NCI-H82 (cell line): Measurements from ENCODE around the gene PAM.

Source experiments
- DNase-seq: peaks from one replicate; lab custom pipeline; 2025; lab: John Stamatoyannopoulos, UW

The PAM gene

DNA sequence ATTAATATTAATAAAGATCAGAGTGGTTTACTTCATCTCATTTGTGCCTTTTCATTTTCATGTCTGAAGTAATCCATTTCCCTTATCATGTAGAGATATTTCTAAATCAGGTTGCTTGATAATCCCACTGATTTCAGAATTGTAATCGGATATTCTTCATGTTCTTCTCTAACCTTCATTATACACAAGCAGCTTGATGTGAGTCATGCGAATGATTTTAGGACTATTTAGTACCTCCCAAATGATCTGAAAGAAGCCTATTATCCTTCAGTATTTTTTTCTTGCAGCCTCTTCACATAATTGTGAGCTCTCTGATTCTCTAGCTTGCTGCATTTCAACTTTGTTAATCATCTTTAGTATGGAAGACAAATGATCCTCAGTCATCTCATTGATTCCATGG lies 182.8 kb downstream of the PAM start:
- DNase-seq = peak; percentile 9

DNA sequence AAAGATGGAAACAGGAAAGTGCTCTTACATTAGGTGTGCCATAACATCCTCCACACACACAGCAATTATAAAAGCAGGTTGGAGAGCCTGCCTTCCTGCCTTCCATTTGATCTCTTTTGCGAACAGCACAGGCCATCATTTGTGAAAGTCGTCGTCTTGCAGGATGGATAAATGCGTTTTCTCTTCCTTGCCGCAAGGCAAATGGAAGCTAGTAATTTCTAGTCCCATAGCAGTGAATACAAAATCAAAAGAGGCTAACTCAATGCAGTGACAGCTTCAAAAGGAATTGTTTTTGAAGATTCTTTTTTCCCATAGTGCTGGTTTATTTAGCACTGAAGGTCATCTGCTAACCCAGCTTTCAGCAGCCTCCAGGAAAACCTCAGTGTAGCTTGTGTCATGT lies 186.0 kb downstream of the PAM start:
- no peak for DNase-seq

DNA sequence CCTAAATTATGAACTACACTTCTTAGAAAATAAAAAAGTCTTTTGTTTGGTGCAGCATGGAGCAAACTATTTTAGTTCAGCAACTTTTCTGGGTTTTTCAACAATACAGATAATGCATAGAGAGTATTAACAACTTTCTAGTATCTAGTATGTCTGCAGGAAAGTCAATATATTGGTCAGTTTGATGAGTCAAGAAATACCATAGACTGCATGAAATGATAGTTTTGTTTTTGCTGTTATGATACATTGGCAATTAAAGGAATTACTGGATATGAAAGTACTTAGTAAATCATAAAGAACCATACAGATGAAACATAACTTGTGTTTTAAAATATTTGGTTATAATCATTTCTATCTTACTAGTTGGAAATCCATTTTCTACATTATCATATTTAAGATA lies 191.3 kb downstream of the PAM start:
- no peak for DNase-seq

DNA sequence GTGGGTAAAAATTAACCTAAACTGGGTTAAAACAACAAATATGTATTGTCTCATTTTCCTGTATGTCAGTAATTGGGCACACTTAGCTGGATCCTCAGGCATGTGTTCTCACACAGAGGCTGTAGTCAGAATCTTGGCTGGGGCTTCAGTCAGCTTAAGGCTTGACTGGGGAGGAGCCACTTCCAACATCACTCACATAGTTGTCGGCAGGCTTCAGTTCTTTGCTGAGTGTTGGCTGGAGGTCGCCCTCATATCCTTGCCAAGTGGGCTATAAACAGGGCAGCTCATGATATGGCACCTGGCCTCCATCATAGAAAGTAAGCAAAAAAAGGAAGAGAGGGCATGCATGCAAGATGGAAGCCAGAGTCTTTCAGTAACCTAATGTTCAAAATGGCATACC lies 191.9 kb downstream of the PAM start:
- DNase-seq = no peak

DNA sequence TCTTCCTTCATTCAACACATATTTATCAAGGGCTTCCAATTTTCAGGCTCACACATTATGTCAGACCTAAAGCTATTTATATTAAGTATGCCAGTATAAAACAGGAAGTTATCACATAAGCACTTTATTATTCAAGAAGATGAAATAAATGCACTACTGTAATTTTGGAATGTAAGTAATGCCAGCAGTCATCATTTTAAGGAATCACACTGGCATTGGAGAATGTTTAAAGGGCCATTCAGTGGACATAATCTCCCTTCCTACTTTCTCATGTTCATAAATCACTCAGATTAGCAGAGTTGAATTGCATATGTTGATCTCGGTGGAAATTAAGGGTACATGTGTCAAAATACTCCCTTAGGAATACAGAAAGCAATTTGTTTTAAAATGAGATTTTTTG lies 200.4 kb downstream of the PAM start:
- peak; percentile 9 for DNase-seq

DNA sequence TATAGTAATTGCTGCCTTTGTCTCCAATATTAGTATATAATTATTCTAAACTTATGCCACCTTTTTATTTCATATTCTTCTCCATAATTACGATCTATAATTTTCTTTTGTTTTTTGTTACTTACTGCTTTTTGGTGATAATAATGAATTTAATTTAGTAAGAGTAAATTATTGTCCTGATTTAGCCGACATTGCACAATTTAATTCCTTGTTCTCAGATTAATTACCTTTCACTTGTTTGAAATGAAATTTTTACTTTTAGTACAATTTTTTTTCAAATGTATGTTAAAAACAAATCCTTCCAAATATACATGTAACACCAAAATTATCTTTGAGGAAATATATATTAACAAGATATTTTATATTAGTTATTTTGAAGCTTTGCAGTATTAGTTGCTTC lies 201.5 kb downstream of the PAM start:
- no peak for DNase-seq

DNA sequence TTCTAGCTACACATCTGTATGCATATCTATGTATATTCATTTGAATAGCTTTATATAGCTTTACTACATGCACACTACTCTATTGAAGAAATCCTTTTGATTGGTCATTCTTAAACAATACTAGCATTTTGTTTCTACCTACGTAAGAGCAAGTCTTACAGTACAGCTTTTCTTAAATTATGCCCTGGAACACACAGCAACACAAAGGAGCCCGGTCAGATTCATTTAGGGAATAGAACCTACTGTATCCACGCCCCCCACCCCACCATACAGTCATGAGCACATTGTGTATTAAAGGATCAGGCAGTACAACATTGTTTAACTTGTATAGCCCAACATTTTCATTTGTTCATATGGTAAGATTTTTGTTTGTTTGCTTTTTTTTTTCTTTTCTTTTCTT lies 202.0 kb downstream of the PAM start:
- no peak for DNase-seq

DNA sequence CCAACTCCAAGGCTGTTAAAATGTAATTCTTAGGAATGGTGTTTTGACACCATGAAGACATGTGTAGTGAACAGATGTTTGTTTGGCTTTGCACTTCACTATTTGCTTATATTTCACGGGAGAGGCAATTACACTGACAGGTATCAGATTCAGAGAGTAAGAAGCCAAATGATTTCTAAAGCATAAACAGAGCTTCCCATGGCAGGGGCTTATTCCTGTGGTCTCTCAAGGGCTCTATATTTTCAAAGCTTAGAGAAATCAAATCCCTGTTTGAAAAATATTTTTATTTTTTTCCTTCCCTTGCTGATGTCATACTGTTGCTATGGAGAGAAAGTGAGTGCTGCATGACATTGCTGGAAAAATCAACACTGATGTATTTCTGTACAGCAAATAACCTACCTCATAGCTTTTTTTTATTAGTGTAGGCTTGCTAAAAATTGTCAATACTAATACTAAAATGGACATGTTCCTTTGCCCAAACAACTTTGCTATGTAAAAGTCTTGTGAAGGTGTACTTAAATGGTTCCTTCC lies 203.4 kb downstream of the PAM start:
- DNase-seq = peak; percentile 19

DNA sequence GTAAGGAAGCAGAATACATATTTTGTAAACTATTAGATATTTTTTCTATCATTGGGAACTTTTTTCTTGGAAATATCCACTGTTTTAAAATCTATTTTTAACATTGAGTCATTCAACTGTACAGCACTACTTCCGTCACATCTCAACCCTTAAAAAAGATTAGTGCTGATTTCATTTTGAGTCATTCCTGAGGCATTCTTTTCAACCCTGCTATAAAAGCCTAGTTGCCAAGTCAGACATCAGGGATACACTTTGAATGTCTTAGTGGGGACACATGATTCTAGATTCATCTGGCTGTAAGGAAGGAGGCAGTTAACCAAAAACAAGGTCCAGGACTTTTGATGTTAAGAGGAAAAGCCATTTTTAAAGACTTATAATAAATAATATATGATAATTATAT lies 203.9 kb downstream of the PAM start:
- no peak for DNase-seq

DNA sequence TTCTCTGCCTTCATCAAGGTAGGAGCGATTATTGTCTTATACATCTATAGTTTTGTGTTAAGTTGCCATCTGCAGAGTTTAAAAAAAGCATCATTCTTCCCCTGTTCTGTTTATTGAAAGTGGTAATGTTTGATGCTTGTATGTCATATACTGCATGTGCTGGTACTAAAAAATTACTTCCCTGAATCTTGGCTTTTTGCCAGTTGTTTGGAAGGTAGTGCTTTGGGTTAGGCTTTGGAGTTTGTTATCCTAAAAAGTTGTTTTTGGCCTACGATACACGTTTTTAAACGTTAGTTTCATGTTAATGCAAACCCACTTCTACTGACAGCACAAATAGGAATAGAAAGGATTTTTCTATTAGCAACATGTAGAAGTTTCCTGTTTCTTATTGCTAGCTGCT lies 206.6 kb downstream of the PAM start:
- no peak for DNase-seq

DNA sequence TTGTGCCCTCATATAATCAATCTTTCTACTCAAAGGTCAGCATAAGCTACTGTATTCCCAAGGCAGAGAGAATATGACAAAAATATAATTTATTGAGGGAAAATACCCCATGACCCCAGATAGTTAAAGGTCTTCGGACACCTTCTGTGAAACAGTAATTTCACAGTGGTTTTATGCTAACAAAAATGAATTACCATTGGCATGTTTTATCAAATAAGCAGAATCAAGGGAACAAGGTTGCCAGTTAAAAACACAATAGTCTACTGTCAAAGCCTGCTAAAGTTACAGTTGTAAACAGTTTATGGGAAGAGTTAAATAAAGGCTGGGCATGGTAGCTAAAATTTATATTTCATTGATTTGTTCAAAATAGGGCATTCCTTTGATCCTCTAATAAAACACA lies 210.5 kb downstream of the PAM start:
- DNase-seq = no peak

DNA sequence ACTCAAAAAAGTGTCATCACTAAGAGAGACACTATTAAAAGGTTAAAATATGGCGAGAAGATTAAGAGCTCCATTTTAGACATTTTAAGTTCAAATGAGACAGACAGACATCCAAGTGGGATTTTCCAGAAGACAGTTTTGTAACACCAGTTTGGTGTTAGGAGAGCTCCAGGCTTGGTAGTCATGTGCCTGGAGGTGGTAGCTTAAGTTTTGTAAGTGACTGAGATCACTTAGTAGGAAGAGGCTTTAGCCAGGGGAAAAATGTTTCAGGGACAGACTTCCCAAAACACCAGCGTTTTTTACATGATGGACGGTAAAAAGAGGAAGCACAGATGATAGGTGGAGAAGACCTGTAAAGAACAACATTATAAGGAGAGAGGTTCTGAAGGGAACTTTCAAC lies 214.5 kb downstream of the PAM start:
- DNase-seq = no peak

DNA sequence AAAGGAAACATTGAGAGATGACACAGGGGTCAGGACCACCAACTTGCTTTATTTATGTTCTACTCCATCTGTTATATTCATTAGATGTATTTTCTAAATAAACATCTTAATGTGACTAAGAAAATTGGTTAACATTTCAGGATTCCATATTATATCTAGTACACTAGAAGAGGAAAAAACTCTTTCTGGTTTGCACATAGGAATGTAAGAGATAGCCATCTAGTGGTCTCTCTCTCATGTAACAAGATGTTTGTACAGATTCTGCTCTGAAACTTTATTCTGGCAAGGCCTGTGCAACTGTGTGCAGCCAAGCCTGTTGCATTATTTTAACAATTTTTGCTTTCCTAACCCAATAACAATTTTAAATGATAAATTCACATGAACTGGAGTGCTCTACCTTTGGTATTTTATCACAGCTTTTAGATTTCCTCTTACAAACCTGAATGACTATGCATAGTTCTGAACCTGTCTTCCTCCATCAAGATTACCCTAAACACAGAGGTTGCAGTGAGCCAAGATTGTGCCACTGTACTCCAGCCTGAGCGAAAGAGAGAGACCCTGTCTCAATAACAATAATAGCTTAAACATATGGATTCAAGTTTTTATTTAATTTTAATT lies 216.7 kb downstream of the PAM start:
- DNase-seq = peak; percentile 46

DNA sequence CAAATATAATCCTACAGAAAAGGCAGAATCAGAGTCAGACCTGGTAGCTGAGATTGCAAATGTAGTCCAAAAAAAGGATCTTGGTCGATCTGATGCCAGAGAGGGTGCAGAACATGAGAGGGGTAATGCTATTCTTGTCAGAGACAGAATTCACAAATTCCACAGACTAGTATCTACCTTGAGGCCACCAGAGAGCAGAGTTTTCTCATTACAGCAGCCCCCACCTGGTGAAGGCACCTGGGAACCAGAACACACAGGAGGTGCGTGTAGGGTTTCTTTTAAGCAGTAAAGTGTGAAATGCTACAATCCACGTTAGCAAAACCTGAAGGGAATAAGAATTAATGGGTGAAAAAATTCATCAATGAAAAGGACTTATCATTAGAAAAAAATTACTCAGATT lies 219.1 kb downstream of the PAM start:
- DNase-seq = no peak

DNA sequence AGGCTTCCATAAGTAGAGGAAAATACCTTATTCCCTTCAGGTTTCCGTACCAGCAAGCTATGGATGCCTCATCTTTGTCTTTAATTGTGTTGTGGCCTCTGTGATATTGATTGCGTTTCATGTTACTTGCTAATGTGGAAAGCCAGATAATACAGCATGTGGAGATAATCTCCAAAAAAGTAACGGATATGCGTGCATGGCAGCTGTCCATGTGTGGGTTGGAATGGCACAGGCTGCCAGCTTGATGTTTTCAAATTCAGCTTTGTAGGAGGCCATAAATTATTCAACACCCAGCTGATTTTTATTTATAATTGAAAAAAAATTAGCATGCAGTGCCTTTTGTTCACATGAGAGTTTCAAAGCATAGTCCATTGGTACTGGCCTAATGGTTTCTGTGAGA lies 219.9 kb downstream of the PAM start:
- peak; percentile 68 for DNase-seq

DNA sequence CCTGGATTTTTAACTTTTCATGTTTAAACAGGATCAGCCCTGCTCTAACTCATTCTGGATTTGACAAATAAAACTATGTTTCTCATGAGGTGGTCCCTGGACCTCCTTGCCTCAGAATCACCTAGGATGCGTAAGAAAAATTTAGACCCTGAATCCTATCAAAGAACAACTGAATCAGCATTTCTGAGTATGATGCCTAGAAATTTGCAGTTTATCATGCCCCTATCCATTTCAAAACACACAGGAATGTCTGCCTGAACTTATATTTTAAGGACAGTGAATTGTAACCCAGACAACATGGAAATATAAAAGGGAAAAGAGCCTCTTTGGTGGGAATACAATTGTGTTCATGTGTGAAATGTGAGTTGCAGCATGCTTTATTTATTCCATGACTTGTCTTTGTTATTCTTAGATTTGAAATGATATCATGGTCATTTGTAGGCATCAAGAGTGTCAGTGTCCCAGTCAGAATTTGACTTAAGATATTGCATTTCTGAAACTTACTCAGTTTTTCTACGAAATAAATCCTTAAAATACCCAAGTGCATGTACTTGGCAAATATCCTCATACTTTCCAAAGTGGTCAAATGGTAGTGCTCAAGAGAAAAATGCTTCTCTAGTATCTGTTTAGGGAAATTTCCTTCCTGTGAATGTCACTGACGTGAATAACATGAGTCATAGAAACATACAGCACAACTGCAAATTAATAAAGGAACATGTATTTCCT lies 220.5 kb downstream of the PAM start:
- no peak for DNase-seq

DNA sequence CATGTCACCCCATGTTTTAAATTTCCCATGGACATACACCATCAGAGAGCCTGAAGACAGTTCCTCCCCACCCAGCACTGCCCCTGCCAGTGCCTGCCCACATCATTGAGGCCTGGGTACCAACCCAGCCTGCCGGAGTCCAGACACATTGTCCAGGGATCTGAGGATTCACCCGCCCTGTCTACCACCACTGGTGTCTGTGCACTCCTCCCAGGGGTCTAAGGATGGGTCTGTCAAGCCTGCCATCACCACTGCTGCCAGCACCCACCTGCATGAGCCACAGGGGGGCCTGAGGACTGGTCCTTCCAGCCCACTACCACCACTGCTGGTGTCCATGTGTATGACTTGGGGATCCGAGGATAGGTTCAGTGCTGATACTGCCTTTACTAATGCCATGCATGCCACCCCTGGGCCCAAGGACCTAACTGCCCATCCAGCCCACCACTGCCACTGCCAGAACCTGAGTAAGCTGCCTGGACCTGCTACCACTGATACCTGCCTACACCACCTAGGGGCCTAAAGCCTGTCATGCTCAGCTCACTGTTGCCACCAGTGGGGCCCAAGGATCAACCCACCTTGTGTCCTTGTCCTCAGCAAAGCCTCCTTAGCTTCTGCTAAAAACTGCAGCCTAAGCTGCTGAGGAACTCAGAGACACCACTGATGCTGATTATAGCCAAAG lies 227.0 kb downstream of the PAM start:
- no peak for DNase-seq

DNA sequence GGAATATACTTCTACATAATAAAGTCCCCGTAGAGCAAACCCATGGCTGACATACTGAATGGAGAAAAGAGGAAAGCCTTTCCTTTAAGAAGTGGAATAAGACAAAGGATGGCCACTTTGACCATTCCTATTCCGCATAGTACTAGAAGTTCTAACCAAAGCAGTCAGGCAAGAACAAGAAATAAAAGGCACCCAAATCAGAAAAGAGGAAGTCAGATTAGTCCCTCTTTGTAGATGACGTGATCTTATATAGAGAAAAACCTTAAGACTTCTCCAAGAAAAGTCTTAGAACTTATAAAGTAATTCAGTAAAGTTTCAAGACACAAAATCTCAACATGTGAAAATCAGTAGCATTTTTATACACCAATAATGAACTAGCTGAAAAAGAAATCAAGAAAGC lies 231.0 kb downstream of the PAM start:
- DNase-seq = no peak

DNA sequence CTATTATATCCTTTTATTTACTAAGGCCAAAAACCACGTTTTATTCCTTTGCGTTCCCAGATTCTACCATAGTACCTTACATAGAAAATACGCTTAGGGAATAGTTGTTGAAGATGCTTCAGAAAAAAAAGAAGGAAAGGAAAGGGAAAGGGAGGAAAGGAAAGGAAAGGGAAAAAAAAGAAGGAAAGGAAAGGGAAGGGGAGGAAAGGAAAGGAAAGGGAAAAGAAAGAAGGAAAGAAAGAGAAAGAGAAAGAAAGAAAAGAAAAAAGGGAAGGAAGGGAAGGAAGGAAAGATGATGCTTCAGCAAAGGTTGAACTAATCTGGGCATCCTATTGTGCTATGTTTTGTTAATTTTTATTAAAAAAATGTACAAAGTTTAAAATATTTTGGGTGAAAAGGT lies 233.4 kb downstream of the PAM start:
- no peak for DNase-seq

DNA sequence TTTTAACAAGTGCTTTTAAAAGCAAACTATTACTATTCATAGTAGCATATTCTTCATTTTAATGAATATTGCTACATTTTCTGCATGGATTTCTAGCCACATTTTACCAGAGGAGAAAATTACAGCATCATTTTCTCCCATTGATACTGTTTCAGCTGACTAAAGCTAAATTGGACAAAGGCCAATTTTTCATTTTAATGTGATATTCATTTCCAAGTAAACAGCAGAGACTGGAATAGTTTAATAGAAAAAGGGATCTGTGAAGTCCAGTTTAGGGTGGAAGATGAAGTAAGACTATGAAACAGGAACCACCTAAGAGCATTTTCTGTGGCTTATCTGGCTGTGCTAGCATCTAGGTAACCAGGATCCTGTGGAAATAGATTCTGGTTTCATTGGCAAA lies 236.7 kb downstream of the PAM start:
- DNase-seq = no peak

DNA sequence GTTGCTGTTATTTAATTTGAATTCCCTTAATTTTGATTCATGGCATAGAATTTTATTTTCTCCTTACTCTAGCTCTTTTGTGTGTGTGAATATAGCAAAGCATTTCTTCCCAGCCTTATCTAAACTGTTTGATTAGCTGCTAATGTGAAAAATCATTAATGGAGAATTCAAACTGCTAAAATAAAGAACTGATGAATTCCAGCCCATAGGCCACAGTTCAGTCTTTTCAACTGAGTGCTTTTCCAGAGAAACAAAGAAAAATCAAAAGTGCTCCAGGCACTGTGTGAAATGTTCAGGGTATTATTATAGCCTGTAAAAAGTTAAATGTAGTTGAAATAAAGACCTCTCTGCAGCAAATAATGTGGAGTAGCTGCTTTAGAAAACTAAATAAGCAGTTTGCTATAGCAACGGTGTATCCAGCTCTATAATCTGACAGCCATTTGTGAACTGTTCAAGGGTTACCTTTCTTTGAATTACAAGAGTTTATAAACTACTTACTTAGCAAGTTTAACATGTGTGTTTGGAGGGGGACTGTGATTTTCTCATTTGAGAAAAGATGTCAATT lies 241.0 kb downstream of the PAM start:
- no peak for DNase-seq

DNA sequence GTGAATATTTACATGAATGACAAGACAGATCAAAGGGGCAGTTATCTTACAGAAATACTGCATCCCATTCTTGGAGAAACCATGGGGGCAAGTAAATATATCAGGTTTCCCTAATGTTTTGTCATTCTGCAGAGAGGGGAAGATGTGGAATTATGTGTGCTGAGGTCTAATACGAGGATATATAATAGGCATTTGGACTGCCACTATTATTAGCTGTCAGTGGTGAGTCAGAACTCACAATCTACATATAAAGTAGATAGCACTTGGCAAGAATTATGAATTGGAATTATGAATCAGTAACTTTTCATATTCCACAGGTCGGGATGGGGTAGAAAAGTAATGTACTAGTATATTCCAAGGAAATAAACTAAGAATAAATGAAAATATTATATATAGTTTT lies 243.1 kb downstream of the PAM start:
- no peak for DNase-seq

DNA sequence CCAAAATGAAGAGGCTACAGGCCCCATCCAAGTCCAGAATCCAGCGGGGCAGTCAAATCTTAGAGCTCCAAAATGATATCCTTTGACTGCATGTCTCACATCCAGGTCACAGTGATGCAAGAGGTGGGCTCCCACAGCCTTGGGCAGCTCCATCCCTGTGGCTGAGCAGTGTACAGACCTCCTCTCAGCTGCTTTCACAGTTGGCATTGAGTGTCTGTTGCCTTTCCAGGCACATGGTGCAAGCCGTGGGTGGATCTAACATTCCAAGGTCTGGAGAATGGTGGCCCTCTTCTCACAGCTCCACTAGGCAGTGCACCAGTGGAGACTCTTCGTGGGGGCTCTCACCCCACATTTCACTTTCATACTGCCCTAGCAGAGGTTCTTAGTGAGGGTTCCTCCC lies 244.1 kb downstream of the PAM start:
- DNase-seq = no peak
